ENCODE results near the gene CFAP45. TPM values are rescaled to one million over a fixed set of nuclear protein-coding genes. Genes with fewer than 3 reads are reported as not detected.

Gene CFAP45
- total RNA-seq, 6 experiments from 2014 or later = not detected

DNA sequence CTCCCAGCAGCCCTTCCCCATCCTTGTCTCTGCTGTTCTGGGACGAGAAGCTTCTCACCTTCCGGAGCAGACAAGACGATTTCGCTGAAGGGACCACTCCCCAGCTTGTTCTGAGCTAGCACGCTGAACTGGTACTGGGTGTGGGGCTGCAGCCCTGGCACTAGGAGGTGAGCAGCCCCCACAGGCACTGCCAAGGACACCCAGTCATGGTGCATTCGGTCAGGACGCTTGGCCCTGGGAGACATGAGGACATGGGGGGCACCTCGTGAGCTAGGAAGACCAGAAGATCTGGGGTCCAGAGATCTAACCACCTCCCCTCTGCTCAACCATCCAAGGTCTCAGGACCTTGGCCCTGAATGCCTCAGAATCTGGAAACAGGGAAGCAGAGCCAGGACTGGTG, 30.7 kb upstream of the CFAP45 start:
- DNase-seq = no peak
- no peak for ATAC-seq
- peaks cover 0 to 14% (median 1%) of the 10 kb centered on the region in 4 donors for H3K36me3 ChIP-seq
- no peak overlapping the region for H3K4me3 ChIP-seq
- intact Hi-C loops (cut with DNase I) = loop anchor here in 1 of 2 donors (5.0 kb wide), 1 partner anchor 72 kb away; no protein-coding TSS in a partner anchor
- no peak for TF ChIP-seq POLR2A (IDR thresholded peaks at IDR 0.05)
- TF ChIP-seq, protein P1, sequence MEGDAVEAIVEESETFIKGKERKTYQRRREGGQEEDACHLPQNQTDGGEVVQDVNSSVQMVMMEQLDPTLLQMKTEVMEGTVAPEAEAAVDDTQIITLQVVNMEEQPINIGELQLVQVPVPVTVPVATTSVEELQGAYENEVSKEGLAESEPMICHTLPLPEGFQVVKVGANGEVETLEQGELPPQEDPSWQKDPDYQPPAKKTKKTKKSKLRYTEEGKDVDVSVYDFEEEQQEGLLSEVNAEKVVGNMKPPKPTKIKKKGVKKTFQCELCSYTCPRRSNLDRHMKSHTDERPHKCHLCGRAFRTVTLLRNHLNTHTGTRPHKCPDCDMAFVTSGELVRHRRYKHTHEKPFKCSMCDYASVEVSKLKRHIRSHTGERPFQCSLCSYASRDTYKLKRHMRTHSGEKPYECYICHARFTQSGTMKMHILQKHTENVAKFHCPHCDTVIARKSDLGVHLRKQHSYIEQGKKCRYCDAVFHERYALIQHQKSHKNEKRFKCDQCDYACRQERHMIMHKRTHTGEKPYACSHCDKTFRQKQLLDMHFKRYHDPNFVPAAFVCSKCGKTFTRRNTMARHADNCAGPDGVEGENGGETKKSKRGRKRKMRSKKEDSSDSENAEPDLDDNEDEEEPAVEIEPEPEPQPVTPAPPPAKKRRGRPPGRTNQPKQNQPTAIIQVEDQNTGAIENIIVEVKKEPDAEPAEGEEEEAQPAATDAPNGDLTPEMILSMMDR (IDR thresholded peaks at IDR 0.05) = no peak
- WGBS (ENCODE audit: insufficient coverage, low coverage, low lambda C conversion rate, missing lambda C conversion rate) = 87% methylated on average over 5 of the region's 8 CpGs
- no peak overlapping the region for H3K27ac ChIP-seq
- peaks cover 0 to 4% (median 1%) of the 10 kb centered on the region in 4 donors for H3K4me1 ChIP-seq
- no peaks in the 10 kb centered on the region for H3K9me3 ChIP-seq
- no peaks in the 10 kb centered on the region for H3K27me3 ChIP-seq

DNA sequence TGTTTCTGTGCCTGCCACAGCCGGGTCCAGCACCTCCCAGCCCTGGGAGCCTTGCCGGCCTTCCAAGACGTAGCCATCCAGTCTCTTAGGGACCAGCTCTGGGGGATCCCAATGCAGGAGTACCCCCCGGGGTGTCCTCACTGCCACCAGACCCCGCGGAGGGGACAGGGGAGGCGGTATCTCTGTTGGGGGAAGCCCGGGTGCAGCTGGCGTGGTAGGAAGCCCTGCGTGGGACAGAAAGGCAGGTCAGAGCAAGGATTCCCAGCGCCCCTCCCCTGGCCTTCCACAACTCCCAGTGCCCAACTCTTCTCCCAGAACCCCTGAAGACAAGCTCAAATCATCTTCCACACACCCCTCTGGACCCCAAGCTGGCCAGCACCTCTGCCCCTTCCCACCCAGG, 30.3 kb upstream of the CFAP45 start:
- DNase-seq (no peak), ATAC-seq (no peak)
- H3K27me3 ChIP-seq = no peaks in the 10 kb centered on the region
- no peaks in the 10 kb centered on the region for H3K9me3 ChIP-seq
- WGBS (ENCODE audit: insufficient coverage, low coverage, low lambda C conversion rate, missing lambda C conversion rate) = no CpG with 5 or more reads among the region's 11 CpGs
- TF ChIP-seq, protein P1 (IDR thresholded peaks at IDR 0.05) = no peak
- TF ChIP-seq POLR2A (IDR thresholded peaks at IDR 0.05) = no peak
- intact Hi-C loops (cut with DNase I) = loop anchor here in 1 of 2 donors (5.0 kb wide), 1 partner anchor 72 kb away; no protein-coding TSS in a partner anchor
- peaks cover 0 to 5% (median 2%) of the 10 kb centered on the region in 4 donors for H3K4me1 ChIP-seq
- no peak overlapping the region for H3K4me3 ChIP-seq
- H3K27ac ChIP-seq = no peak overlapping the region
- H3K36me3 ChIP-seq = peaks cover 0 to 12% (median 1%) of the 10 kb centered on the region in 4 donors

DNA sequence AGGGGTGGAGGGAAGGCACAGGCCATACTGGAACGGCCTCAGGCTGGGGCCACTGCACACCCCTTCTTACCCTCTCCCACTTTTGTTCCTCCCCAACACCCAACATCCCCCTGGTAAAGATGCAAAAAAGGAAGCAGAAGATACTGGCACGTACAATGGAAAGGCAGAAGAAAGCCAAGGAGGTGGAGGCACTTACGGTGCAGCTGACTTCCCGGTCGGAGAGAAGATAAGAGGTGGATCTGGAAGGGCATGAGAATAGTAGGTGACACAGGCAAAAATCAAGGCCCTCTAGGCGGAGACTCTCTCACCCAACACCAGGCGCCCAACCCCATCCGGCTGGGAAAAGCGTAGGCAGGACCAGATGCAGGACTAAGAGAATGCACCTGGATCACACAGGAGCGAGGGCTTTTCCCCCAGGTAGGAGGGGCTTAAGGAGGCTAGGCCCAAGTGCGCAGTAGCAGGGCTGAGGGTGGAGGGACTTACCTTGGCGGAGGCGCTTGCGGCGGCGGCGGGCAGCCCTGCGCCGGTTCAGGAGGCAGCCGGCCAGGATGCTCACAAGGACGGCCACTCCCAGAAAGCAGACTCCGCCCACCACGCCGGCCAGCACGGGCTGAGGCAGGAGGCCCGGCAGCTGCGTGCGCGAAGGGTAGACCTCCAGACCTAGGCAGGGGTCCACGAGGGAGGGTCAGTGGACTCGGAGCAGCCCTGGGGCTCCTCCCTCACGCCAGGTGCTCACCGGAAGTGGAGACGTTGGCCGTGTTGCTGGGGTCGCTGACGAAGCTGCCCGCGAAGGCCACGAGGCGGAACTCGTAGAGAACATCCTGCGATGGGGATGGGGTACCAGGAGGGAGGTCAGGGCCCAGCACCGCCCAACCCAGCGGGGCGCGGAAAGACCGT, 29.4 kb upstream of the CFAP45 start:
- Histone ChIP-seq H3K4me1 (peaks cover 0 to 5% (median 2%) of the 10 kb centered on the region in 4 donors), H3K9me3 (no peaks in the 10 kb centered on the region), H3K4me3 (no peak overlapping the region), H3K27ac (no peak overlapping the region), H3K36me3 (peaks cover 0 to 7% (median 1%) of the 10 kb centered on the region in 4 donors), H3K27me3 (no peaks in the 10 kb centered on the region)
- ATAC-seq (no peak), DNase-seq (no peak)
- intact Hi-C loops (cut with DNase I) = loop anchor here in 1 of 2 donors (5.0 kb wide), 1 partner anchor 73 kb away; no protein-coding TSS in a partner anchor
- 87% methylated on average over 15 of the region's 48 CpGs for WGBS (ENCODE audit: insufficient coverage, low coverage, low lambda C conversion rate, missing lambda C conversion rate)
- TF ChIP-seq, protein P1 (IDR thresholded peaks at IDR 0.05) = no peak
- no peak for TF ChIP-seq POLR2A (IDR thresholded peaks at IDR 0.05)

DNA sequence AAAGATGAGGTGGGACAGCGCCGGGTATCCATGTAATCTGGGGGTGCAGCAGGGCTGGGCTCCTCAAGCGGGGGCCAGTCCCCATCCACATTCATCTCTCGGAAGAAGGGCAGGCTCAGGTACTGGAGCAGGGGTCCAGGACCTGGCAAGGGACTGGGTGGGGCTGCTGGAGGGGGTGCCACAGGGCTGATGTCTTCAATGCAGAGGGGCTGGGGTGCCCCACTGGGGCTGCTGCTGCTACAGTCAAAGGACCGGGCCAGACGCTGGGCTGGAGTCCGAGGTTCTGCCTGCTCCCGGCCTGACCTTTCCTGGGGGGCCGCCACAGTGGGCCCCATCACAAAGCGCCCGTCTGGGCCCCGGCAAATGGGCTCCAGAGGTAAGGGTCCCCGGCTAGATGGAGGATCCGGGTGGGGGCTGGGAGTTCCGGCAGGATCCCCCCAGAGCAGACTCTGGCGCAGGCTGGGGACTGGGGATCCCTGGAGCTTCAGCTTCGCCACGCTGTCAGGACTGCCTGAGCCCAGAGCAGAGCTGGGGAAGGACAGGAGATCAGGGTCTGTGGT, 28.6 kb upstream of the CFAP45 start:
- Histone ChIP-seq H3K4me1 (peaks cover 0 to 6% (median 3%) of the 10 kb centered on the region in 4 donors), H3K27ac (no peak overlapping the region), H3K4me3 (no peak overlapping the region), H3K36me3 (peaks cover 0 to 5% (median 1%) of the 10 kb centered on the region in 4 donors), H3K9me3 (no peaks in the 10 kb centered on the region), H3K27me3 (no peaks in the 10 kb centered on the region)
- ATAC-seq (no peak), DNase-seq (no peak)
- intact Hi-C loops (cut with DNase I) = no loop called here
- TF ChIP-seq POLR2A (IDR thresholded peaks at IDR 0.05) = no peak
- TF ChIP-seq, protein P1 (IDR thresholded peaks at IDR 0.05) = no peak
- WGBS (ENCODE audit: insufficient coverage, low coverage, low lambda C conversion rate, missing lambda C conversion rate) = 80% methylated on average over 1 of the region's 18 CpGs

All from right lobe of liver (tissue), 6 donors.